ENCODE data around the gene E2F3. TPM values are rescaled to one million over a fixed set of nuclear protein-coding genes. Genes with fewer than 3 reads are reported as not detected.

The E2F3 gene
- polyA plus RNA-seq, 3 donors = 7.5 to 14.6 (median 8.9) TPM

- peaks cover 0 to 2% of the 10 kb centered on the region in 2 donors for H3K36me3 Mint-ChIP-seq
- H3K4me1 Mint-ChIP-seq = no peaks in the 10 kb centered on the region
- no peaks in the 10 kb centered on the region for H3K27me3 ChIP-seq (ENCODE audit: control insufficient read depth in 2 of 2, insufficient read depth in 2 of 2, low read length in 2 of 2)
- H3K4me3 Mint-ChIP-seq = no peak overlapping the region
- no peaks in the 10 kb centered on the region for H4K20me1 ChIP-seq (ENCODE audit: insufficient read depth, low read length)
- H3K9ac ChIP-seq (ENCODE audit: insufficient read depth, low read length, poor library complexity, severe bottlenecking) = no peak overlapping the region
- H3K27me3 Mint-ChIP-seq (ENCODE audit: low read depth in 3 of 3) = peaks cover 0 to 2% (median 0%) of the 10 kb centered on the region in 3 donors
- H3K79me2 ChIP-seq (ENCODE audit: insufficient read depth, low read length) = no peaks in the 10 kb centered on the region
- peaks cover 0 to 4% of the 10 kb centered on the region in 2 donors for H3K9me3 ChIP-seq (replicated peaks in 1 of 2; ENCODE audit: control insufficient read depth in 1 of 2, insufficient read depth in 1 of 2, low read length in 2 of 2)
- WGBS (ENCODE audit: insufficient coverage) = 83% methylated on average over 1 of the region's 1 CpG
- no peak overlapping the region for H3K27ac Mint-ChIP-seq
- no peak for TF ChIP-seq CTCF (IDR thresholded peaks at IDR 0.05)
- H2AFZ ChIP-seq (ENCODE audit: insufficient read depth, low read depth, low read length, poor library complexity, severe bottlenecking) = no peak overlapping the region
- H3K4me2 ChIP-seq (replicated peaks; ENCODE audit: extremely low read depth, low read length, poor library complexity, severe bottlenecking) = no peak overlapping the region
- H3K36me3 ChIP-seq (replicated peaks in 1 of 2; ENCODE audit: control insufficient read depth in 1 of 2, insufficient read depth in 2 of 2, low read length in 2 of 2) = no peaks in the 10 kb centered on the region
- intact Hi-C loops (cut with micrococcal nuclease) = no loop called here
- no peak overlapping the region for H3K4me3 ChIP-seq (replicated peaks in 1 of 3; ENCODE audit: low read depth in 2 of 3, low read length in 3 of 3)
- H3K9me3 Mint-ChIP-seq = peaks cover 0 to 8% (median 6%) of the 10 kb centered on the region in 7 donors
- H3K4me1 ChIP-seq (ENCODE audit: control insufficient read depth in 1 of 2, insufficient read depth in 2 of 2, low read length in 2 of 2) = no peaks in the 10 kb centered on the region
- H3K27ac ChIP-seq (ENCODE audit: low read depth in 1 of 2, low read length in 2 of 2) = no peak overlapping the region
- DNase-seq = no peak
These were observed 22.4 kb upstream of the E2F3 start for GRCh38 chr6:20379231-20379630.

GRCh38 chr6:20386218-20386617 is 15.5 kb upstream of the E2F3 start:
- no peak for TF ChIP-seq CTCF (IDR thresholded peaks at IDR 0.05)
- intact Hi-C loops (cut with micrococcal nuclease) = no loop called here
- no peak overlapping the region for H3K27ac Mint-ChIP-seq

More at GRCh38 chr6:20386218-20386617, 15.5 kb upstream of the E2F3 start:
- no peaks in the 10 kb centered on the region for H3K36me3 ChIP-seq (replicated peaks in 1 of 2; ENCODE audit: control insufficient read depth in 1 of 2, insufficient read depth in 2 of 2, low read length in 2 of 2)
- DNase-seq = no peak
- WGBS (ENCODE audit: insufficient coverage) = 20% methylated on average over 1 of the region's 1 CpG
- no peaks in the 10 kb centered on the region for H3K79me2 ChIP-seq (ENCODE audit: insufficient read depth, low read length)
- no peak overlapping the region for H3K4me3 ChIP-seq (replicated peaks in 1 of 3; ENCODE audit: low read depth in 2 of 3, low read length in 3 of 3)
- no peak overlapping the region for H3K4me3 Mint-ChIP-seq
- H3K9me3 ChIP-seq (replicated peaks in 1 of 2; ENCODE audit: control insufficient read depth in 1 of 2, insufficient read depth in 1 of 2, low read length in 2 of 2) = peaks cover 0 to 4% of the 10 kb centered on the region in 2 donors
- H4K20me1 ChIP-seq (ENCODE audit: insufficient read depth, low read length) = no peaks in the 10 kb centered on the region
- H3K4me2 ChIP-seq (replicated peaks; ENCODE audit: extremely low read depth, low read length, poor library complexity, severe bottlenecking) = no peak overlapping the region
- no peak overlapping the region for H3K9ac ChIP-seq (ENCODE audit: insufficient read depth, low read length, poor library complexity, severe bottlenecking)
- no peaks in the 10 kb centered on the region for H3K27me3 ChIP-seq (ENCODE audit: control insufficient read depth in 2 of 2, insufficient read depth in 2 of 2, low read length in 2 of 2)
- H3K9me3 Mint-ChIP-seq = peaks cover 0 to 8% (median 4%) of the 10 kb centered on the region in 7 donors
- H2AFZ ChIP-seq (ENCODE audit: insufficient read depth, low read depth, low read length, poor library complexity, severe bottlenecking) = no peak overlapping the region
- no peaks in the 10 kb centered on the region for H3K4me1 ChIP-seq (ENCODE audit: control insufficient read depth in 1 of 2, insufficient read depth in 2 of 2, low read length in 2 of 2)
- peaks cover 0 to 2% of the 10 kb centered on the region in 2 donors for H3K36me3 Mint-ChIP-seq
- peaks cover under 1 to 5% (median 4%) of the 10 kb centered on the region in 3 donors for H3K27me3 Mint-ChIP-seq (ENCODE audit: low read depth in 3 of 3)
- no peaks in the 10 kb centered on the region for H3K4me1 Mint-ChIP-seq
- no peak overlapping the region for H3K27ac ChIP-seq (ENCODE audit: low read depth in 1 of 2, low read length in 2 of 2)

Data from CD14-positive monocyte (primary cell).